ENCODE data around the gene CYP11A1.

DNA sequence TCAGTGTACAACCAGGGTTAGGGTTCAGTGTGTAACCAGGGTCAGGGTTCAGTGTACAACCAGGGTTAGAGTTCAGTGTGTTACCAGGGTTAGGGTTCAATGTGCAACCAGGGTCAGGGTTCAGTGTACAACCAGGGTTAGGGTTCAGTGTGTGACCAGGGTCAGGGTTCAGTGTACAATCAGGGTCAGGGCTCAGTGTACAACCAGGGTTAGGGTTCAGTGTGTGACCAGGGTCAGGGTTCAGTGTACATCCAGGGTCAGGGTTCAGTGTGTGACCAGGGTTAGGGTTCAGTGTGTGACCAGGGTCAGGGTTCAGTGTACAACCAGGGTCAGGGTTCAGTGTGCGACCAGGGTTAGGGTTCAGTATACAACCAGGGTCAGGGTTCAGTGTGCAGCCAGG is 33.3 kb downstream of the CYP11A1 start:
- TF ChIP-seq TAF1 (IDR thresholded peaks at IDR 0.05; ENCODE audit: low read depth, low read length) = no peak
- no peak for TF ChIP-seq POLR2A (IDR thresholded peaks at IDR 0.05; ENCODE audit: low read depth, low read length)
